Uterus (tissue), 4 donors: ENCODE results near the gene FSTL3. TPM values are rescaled to one million over a fixed set of nuclear protein-coding genes. Genes with fewer than 3 reads are reported as not detected.

Source experiments
- DNase-seq, 2 donors: peaks; one replicate each; pipeline ENCODE4 v3.0.0-alpha.2; 2019 to 2020
- H3K27ac ChIP-seq, 2 donors: fragments of 200-600 bp; sonication (generic); 1 replicate in 1 of 2; 2 replicates in 1 of 2; pipeline ENCODE4 v1.5.1; 2016 to 2018
- H3K27me3 ChIP-seq, 2 donors: fragments of 200-600 bp; sonication (generic); one replicate each; pipeline ENCODE4 v1.5.1; 2018 to 2019; ENCODE audit warnings: control low read depth in 1 of 2
- H3K36me3 ChIP-seq, 2 donors: fragments of 200-600 bp; sonication (generic); one replicate each; pipeline ENCODE4 v1.5.1; 2019; ENCODE audit warnings: control low read depth in 1 of 2
- H3K4me1 ChIP-seq, 2 donors: fragments of 200-600 bp; sonication (generic); one replicate each; pipeline ENCODE4 v1.5.1; 2018 to 2019; ENCODE audit warnings: control low read depth in 1 of 2
- H3K4me3 ChIP-seq, 2 donors: fragments of 200-600 bp; sonication (generic); 1 replicate in 1 of 2; 2 replicates in 1 of 2; pipeline ENCODE4 v1.5.1; 2018 to 2019; ENCODE audit warnings: mild to moderate bottlenecking in 1 of 2
- H3K9me3 ChIP-seq, 2 donors: fragments of 200-600 bp; sonication (generic); one replicate each; pipeline ENCODE4 v1.5.1; 2019; ENCODE audit warnings: control low read depth in 1 of 2
- CTCF ChIP-seq, 4 experiments: fragments of 200-600 bp in 2 of 4; fragments of 450-650 bp in 2 of 4; sonication (generic) in 2 of 4; IDR thresholded peaks; one replicate each; pipeline ENCODE4 v1.5.1; 2016 to 2019; ENCODE audit warnings: antibody characterized with exemption in 4 of 4, mild to moderate bottlenecking in 2 of 4, moderate library complexity in 1 of 4
- POLR2A ChIP-seq, 2 donors: fragments of 450-650 bp; IDR thresholded peaks; one replicate each; pipeline ENCODE4 v1.6.1; 2016; ENCODE audit warnings: antibody characterized with exemption in 2 of 2, mild to moderate bottlenecking in 1 of 2, moderate library complexity in 1 of 2
- intact Hi-C: fragments of 100-400 bp; cut with DNase I; formaldehyde crosslinking; loops from one replicate; pipeline ENCODE4 v1.15.1; 2023; ENCODE audit warnings: low total_unique reads
- total RNA-seq, 4 donors: library from RNA; depleted of rRNA in 3 of 4; stranded (reverse); fragments of >200 nt in 3 of 4; gene quantifications; one replicate each; pipeline versions ENCODE4 v1.1.0 to v1.2.4, GENCODE V29; 2014 to 2023
- donor health status: DM: yes; HTN: yes; CAD: no.

FSTL3 gene
- total RNA-seq, 4 donors from 2014 or later: 25.3 to 71.7 (median 37.3) TPM

- no peak for TF ChIP-seq CTCF (IDR thresholded peaks at IDR 0.05)
- no peak for TF ChIP-seq POLR2A (IDR thresholded peaks at IDR 0.05)
- peaks cover 0 to 18% of the 10 kb centered on the region in 2 donors for H3K4me1 ChIP-seq
- intact Hi-C loops: no loop called here
- H3K27me3 ChIP-seq: no peaks in the 10 kb centered on the region
- no peaks in the 10 kb centered on the region for H3K9me3 ChIP-seq
- peak overlapping the region in 1 of 2 donors; percentile 4 for H3K4me3 ChIP-seq
- peak overlapping the region; percentile 76 to 79 for H3K27ac ChIP-seq
- DNase-seq: peak in 1 of 2 donors; percentile 58
- H3K36me3 ChIP-seq: no peaks in the 10 kb centered on the region
These were observed 43.6 kb downstream of the FSTL3 start for GRCh38 chr19:719636-720344.

- Histone ChIP-seq H3K27me3 (no peaks in the 10 kb centered on the region), H3K4me1 (peaks cover 0 to 18% of the 10 kb centered on the region in 2 donors), H3K36me3 (no peaks in the 10 kb centered on the region), H3K27ac (peak overlapping the region; percentile 76 to 79), H3K4me3 (no peak overlapping the region), H3K9me3 (no peaks in the 10 kb centered on the region)
- TF ChIP-seq CTCF (IDR thresholded peaks at IDR 0.05): no peak
- TF ChIP-seq POLR2A (IDR thresholded peaks at IDR 0.05): no peak
- no peak for DNase-seq
- intact Hi-C loops: no loop called here
These were observed 44.4 kb downstream of the FSTL3 start for GRCh38 chr19:720345-721160.

GRCh38 chr19:722553-723101 lies 46.4 kb downstream of the FSTL3 start:
- no peak overlapping the region for H3K4me3 ChIP-seq
- no peaks in the 10 kb centered on the region for H3K9me3 ChIP-seq
- TF ChIP-seq CTCF (IDR thresholded peaks at IDR 0.05): no peak
- no peak for TF ChIP-seq POLR2A (IDR thresholded peaks at IDR 0.05)
- peaks cover 0 to 18% of the 10 kb centered on the region in 2 donors for H3K4me1 ChIP-seq
- no peaks in the 10 kb centered on the region for H3K36me3 ChIP-seq
- no peaks in the 10 kb centered on the region for H3K27me3 ChIP-seq
- peak in 1 of 2 donors; percentile 54 for DNase-seq
- H3K27ac ChIP-seq: peak overlapping the region in 1 of 2 donors; percentile 43
- intact Hi-C loops: no loop called here

GRCh38 chr19:723247-723646 lies 47.1 kb downstream of the FSTL3 start:
- Histone ChIP-seq H3K4me3 (no peak overlapping the region), H3K9me3 (no peaks in the 10 kb centered on the region), H3K36me3 (no peaks in the 10 kb centered on the region), H3K4me1 (peaks cover 0 to 18% of the 10 kb centered on the region in 2 donors), H3K27me3 (no peaks in the 10 kb centered on the region), H3K27ac (peak overlapping the region in 1 of 2 donors; percentile 43)
- no peak for TF ChIP-seq POLR2A (IDR thresholded peaks at IDR 0.05)
- no peak for TF ChIP-seq CTCF (IDR thresholded peaks at IDR 0.05)
- intact Hi-C loops: no loop called here
- no peak for DNase-seq

- Histone ChIP-seq H3K9me3 (no peaks in the 10 kb centered on the region), H3K36me3 (no peaks in the 10 kb centered on the region), H3K4me3 (no peak overlapping the region), H3K27ac (no peak overlapping the region), H3K27me3 (no peaks in the 10 kb centered on the region), H3K4me1 (peaks cover 0 to 15% of the 10 kb centered on the region in 2 donors)
- intact Hi-C loops: no loop called here
- TF ChIP-seq POLR2A (IDR thresholded peaks at IDR 0.05) (no peak), CTCF (IDR thresholded peaks at IDR 0.05) (no peak)
- DNase-seq: no peak
These were observed 47.5 kb downstream of the FSTL3 start for GRCh38 chr19:723714-724113.
